Fibroblast of lung (primary cell): ENCODE data around the gene TBXAS1. TPM values are rescaled to one million over a fixed set of nuclear protein-coding genes. Genes with fewer than 3 reads are reported as not detected.

ENCODE experiments used
- DNase-seq, 2 donors: peaks; one replicate each; pipeline versions ENCODE4 v3.0.0 to v3.0.0-alpha.2; 2010; ENCODE audit warnings: low read depth in 2 of 2
- H2AFZ ChIP-seq: 2 replicates; pipeline ENCODE4 v1.5.1; 2012; ENCODE audit warnings: low read length, control low read depth, inconsistent platforms
- H3K27ac ChIP-seq: 2 replicates; pipeline ENCODE4 v1.5.1; 2011; ENCODE audit warnings: low read length, control low read depth; ENCODE audit not compliant: insufficient read depth
- H3K27me3 ChIP-seq: 2 replicates; pipeline ENCODE4 v1.5.1; 2011; ENCODE audit warnings: mild to moderate bottlenecking, low read length; ENCODE audit not compliant: control insufficient read depth, insufficient read depth
- H3K36me3 ChIP-seq: 2 replicates; pipeline ENCODE4 v1.5.1; 2011; ENCODE audit warnings: low read length; ENCODE audit not compliant: control insufficient read depth, insufficient read depth
- H3K4me1 ChIP-seq: 2 replicates; pipeline ENCODE4 v1.5.1; 2011; ENCODE audit warnings: low read length; ENCODE audit not compliant: control insufficient read depth, insufficient read depth; ENCODE audit errors: extremely low read depth
- H3K4me2 ChIP-seq: 2 replicates; pipeline ENCODE4 v1.5.1; 2011; ENCODE audit warnings: low read length, control low read depth; ENCODE audit not compliant: insufficient read depth; ENCODE audit errors: extremely low read depth
- H3K4me3 ChIP-seq, 4 experiments: fragments of 200-600 bp in 1 of 4; sonication (generic) in 1 of 4; replicated peaks in 1 of 4; 2 replicates each; pipeline ENCODE4 v1.5.1; 2011 to 2016; ENCODE audit warnings: low read length in 4 of 4, low read depth in 3 of 4, mild to moderate bottlenecking in 3 of 4, control low read depth in 2 of 4, inconsistent platforms in 1 of 4, mixed read lengths in 1 of 4; ENCODE audit not compliant: insufficient read depth in 1 of 4; ENCODE audit errors: control extremely low read depth in 1 of 4
- H3K79me2 ChIP-seq: 2 replicates; pipeline ENCODE4 v1.5.1; 2012; ENCODE audit warnings: mild to moderate bottlenecking, low read length, inconsistent platforms; ENCODE audit not compliant: control insufficient read depth, insufficient read depth
- H3K9ac ChIP-seq: 2 replicates; pipeline ENCODE4 v1.5.1; 2011; ENCODE audit warnings: mild to moderate bottlenecking, low read length, control low read depth; ENCODE audit not compliant: insufficient read depth
- H3K9me3 ChIP-seq: 2 replicates; pipeline ENCODE4 v1.5.1; 2012; ENCODE audit warnings: low read depth, low read length; ENCODE audit not compliant: control insufficient read depth, insufficient read depth
- H4K20me1 ChIP-seq: 2 replicates; pipeline ENCODE4 v1.5.1; 2011; ENCODE audit warnings: low read length; ENCODE audit not compliant: control insufficient read depth, insufficient read depth; ENCODE audit errors: extremely low read depth
- EZH2 ChIP-seq: IDR thresholded peaks from 2 replicates; pipeline ENCODE4 v1.5.1; 2012; ENCODE audit warnings: low read length, control low read depth, mild to moderate bottlenecking; ENCODE audit errors: missing control alignments
- polyA plus RNA-seq, 2 donors: library from polyadenylated mRNA; depleted of rRNA in 1 of 2; stranded (reverse) in 1 of 2; unstranded in 1 of 2; fragments of >200 nt; gene quantifications; 2 replicates each; pipeline ENCODE4 v1.2.1, GENCODE V29; 2011 to 2012; ENCODE audit warnings: missing spikeins in 1 of 2
- total RNA-seq: library from RNA; depleted of rRNA; stranded (reverse); fragments of >200 nt; gene quantifications from 2 replicates; pipeline ENCODE4 v1.2.1, GENCODE V29; 2014
- TF ChIP-seq, protein P1 (sequence below), 2 donors: IDR thresholded peaks in 1 of 2; conservative IDR thresholded peaks in 1 of 2; 1 replicate in 1 of 2; 2 replicates in 1 of 2; pipeline ENCODE4 v1.5.1; 2011 to 2012; ENCODE audit warnings: low read length in 2 of 2, control low read depth in 1 of 2, inconsistent platforms in 1 of 2, low read depth in 1 of 2, mild to moderate bottlenecking in 1 of 2

The TBXAS1 gene
- total and polyA plus RNA-seq, 2 donors (not counting 1 experiment from before 2014, with no cell fraction given), result 1.5 to 2.1 TPM

DNA sequence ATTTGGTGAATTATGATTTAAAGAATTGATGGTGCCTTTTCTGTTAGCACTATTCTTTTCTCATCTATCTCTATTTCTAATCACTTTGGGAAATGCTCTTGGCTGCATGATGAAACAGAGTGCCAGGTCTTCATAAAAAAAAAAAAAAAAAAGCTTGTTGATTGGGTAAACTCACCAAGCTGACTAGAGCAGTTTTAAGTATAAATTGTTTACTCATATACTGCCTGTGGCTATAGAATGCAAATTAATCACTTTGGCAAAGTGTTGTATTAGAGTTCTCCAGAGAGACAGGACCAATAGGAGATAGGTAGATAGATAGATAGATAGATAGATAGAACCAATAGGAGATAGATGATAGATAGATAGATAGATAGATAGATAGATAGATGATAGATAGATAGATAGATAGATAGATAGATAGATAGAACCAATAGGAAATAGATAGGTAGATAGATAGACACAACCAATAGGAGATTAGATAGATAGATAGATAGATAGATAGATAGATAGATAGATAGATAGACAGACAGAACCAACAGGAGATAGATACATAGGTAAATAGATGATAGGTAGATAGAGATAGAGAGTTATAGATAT, 20.1 kb upstream of the TBXAS1 start:
- TF ChIP-seq, protein P1, sequence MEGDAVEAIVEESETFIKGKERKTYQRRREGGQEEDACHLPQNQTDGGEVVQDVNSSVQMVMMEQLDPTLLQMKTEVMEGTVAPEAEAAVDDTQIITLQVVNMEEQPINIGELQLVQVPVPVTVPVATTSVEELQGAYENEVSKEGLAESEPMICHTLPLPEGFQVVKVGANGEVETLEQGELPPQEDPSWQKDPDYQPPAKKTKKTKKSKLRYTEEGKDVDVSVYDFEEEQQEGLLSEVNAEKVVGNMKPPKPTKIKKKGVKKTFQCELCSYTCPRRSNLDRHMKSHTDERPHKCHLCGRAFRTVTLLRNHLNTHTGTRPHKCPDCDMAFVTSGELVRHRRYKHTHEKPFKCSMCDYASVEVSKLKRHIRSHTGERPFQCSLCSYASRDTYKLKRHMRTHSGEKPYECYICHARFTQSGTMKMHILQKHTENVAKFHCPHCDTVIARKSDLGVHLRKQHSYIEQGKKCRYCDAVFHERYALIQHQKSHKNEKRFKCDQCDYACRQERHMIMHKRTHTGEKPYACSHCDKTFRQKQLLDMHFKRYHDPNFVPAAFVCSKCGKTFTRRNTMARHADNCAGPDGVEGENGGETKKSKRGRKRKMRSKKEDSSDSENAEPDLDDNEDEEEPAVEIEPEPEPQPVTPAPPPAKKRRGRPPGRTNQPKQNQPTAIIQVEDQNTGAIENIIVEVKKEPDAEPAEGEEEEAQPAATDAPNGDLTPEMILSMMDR (conservative IDR thresholded peaks at IDR 0.05 in 1 of 2, IDR thresholded peaks at IDR 0.05 in 1 of 2; ENCODE audit: low read depth in 1 of 2, low read length in 2 of 2), result no peak
- no peak for TF ChIP-seq EZH2

DNA sequence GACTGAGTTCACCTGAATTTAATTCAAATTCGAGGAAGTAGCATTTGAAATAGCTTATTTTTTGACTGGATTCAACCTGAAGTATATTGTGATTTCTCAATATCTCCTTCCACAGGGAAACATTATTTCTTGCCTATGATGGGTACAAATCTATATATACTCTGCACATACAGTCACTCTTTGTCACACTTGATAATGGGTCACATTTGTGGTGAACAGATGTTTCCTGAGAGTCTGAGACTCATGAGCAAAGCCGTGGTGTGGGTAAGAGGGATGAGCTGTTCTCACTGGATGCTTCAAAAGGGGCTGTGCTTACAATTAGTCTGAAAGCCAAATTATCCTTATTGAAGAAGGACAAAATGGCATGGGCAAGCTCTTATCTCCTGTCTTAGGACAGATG, 18.0 kb upstream of the TBXAS1 start:
- Histone ChIP-seq H3K79me2 (no peaks in the 10 kb centered on the region), H3K36me3 (no peaks in the 10 kb centered on the region), H3K9me3 (no peaks in the 10 kb centered on the region), H3K27me3 (peaks cover 4% of the 10 kb centered on the region), H3K27ac (no peak overlapping the region), H2AFZ (no peak overlapping the region), H3K4me2 (no peak overlapping the region), H3K4me3 (no peak overlapping the region), H4K20me1 (no peaks in the 10 kb centered on the region), H3K4me1 (no peaks in the 10 kb centered on the region), H3K9ac (no peak overlapping the region)
- TF ChIP-seq EZH2, result no peak
- TF ChIP-seq, protein P1 (conservative IDR thresholded peaks at IDR 0.05 in 1 of 2, IDR thresholded peaks at IDR 0.05 in 1 of 2; ENCODE audit: low read depth in 1 of 2, low read length in 2 of 2), result no peak
- no peak for DNase-seq

More for the DNA sequence above, 20.1 kb upstream of the TBXAS1 start:
- H3K4me3 ChIP-seq, result no peak overlapping the region
- no peak overlapping the region for H3K9ac ChIP-seq
- no peaks in the 10 kb centered on the region for H3K27me3 ChIP-seq
- no peak overlapping the region for H2AFZ ChIP-seq
- H3K4me2 ChIP-seq, result no peak overlapping the region
- no peaks in the 10 kb centered on the region for H4K20me1 ChIP-seq
- no peak for DNase-seq
- no peaks in the 10 kb centered on the region for H3K79me2 ChIP-seq
- no peaks in the 10 kb centered on the region for H3K4me1 ChIP-seq
- H3K9me3 ChIP-seq, result no peaks in the 10 kb centered on the region
- H3K27ac ChIP-seq, result no peak overlapping the region
- H3K36me3 ChIP-seq, result no peaks in the 10 kb centered on the region

- Histone ChIP-seq H3K27ac (no peak overlapping the region), H3K4me2 (no peak overlapping the region), H3K9me3 (no peaks in the 10 kb centered on the region), H3K4me1 (no peaks in the 10 kb centered on the region), H3K27me3 (peaks cover 4% of the 10 kb centered on the region), H4K20me1 (no peaks in the 10 kb centered on the region), H3K79me2 (no peaks in the 10 kb centered on the region), H2AFZ (no peak overlapping the region), H3K36me3 (no peaks in the 10 kb centered on the region), H3K9ac (no peak overlapping the region), H3K4me3 (no peak overlapping the region)
- no peak for TF ChIP-seq EZH2
- TF ChIP-seq, protein P1 (conservative IDR thresholded peaks at IDR 0.05 in 1 of 2, IDR thresholded peaks at IDR 0.05 in 1 of 2; ENCODE audit: low read depth in 1 of 2, low read length in 2 of 2), result no peak
- no peak for DNase-seq
Observed at GRCh38 chr7:139813151-139813550, 15.9 kb upstream of the TBXAS1 start.
